Fibroblast of peridontal ligament (primary cell): ENCODE data around the gene RASGEF1C.

ENCODE experiments used
- DNase-seq: peaks from one replicate; pipeline ENCODE4 v3.0.0-alpha.2; 2010; ENCODE audit errors: extremely low read depth

RASGEF1C gene

DNA sequence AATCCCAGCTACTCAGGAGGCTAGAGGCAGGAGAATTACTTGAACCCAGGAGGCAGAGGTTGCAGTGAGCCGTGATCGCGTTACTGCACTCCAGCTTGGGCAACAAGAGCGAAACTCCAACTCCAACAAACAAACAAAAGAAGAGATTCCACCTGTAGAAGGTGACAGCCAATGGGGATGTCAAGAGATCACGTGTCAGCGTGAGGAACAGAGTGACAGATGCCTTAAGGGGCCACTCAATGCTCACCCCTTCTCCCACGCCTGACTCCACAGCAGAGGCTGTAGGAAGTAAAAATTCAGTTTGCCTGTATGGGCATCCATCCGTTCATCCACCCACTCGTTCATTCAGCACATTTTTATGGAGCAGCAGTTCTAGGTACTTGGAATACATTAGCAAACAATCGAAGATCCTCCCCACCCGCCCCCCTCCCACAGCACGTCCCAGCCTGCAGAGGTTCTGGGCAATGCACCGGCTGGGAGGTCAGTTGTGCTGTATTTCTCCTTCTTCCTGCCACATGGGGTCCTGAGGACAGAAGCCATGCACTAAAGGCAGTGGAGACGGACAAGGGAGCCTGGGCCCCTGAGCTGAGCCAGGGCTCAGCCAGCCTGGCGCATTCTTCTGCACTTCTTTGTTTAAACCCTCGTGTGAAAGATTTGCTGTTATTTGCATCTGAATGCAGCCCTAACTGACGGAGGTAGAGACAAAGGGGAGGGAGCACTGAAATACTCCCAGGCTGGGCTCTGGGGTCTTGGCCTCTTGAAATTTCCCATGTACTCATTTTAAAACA, 126.2 kb downstream of the RASGEF1C start:
- no peak for DNase-seq

- DNase-seq: no peak
Observed at GRCh38 chr5:180081481-180081880, 127.5 kb downstream of the RASGEF1C start.

- DNase-seq: no peak
Observed at GRCh38 chr5:180080486-180081280, 128.3 kb downstream of the RASGEF1C start.

GRCh38 chr5:180079702-180080466, 129.1 kb downstream of the RASGEF1C start:
- DNase-seq: no peak

- no peak for DNase-seq
Observed at GRCh38 chr5:180078348-180078747, 130.7 kb downstream of the RASGEF1C start.

DNA sequence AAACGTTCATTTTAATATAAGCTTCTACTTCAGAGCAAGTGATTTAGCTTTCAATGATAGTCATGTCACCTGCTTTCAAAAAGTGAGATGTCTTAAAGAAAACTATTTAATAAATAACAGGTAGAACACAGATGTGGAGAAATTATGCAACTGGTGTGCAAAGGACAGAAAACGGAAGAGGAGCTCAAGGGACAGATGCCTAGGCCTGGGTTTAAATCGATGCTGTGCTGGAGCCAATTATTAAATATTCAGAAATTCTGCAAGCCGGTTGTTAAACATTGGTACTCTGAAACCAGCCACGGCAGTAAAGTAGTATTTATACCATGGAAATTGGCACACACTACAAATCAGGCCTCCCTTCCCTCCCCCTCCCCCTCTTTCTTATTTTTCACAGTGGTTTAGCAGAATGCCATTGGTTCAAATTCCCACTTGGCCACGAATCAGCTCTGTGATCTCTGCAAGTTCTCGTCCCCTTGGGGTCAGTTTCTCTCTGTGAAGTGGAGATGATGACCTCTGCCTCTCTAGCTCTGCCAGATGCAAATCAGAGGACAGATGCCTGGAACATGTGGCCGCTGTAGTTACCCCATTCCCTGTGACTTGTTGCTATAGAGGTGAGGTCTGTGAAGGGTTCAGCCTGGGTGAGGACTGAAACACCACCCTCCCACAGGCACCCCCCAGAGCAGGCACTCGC, 131.3 kb downstream of the RASGEF1C start:
- DNase-seq: no peak

GRCh38 chr5:180075703-180076102, 133.3 kb downstream of the RASGEF1C start:
- DNase-seq: no peak

DNA sequence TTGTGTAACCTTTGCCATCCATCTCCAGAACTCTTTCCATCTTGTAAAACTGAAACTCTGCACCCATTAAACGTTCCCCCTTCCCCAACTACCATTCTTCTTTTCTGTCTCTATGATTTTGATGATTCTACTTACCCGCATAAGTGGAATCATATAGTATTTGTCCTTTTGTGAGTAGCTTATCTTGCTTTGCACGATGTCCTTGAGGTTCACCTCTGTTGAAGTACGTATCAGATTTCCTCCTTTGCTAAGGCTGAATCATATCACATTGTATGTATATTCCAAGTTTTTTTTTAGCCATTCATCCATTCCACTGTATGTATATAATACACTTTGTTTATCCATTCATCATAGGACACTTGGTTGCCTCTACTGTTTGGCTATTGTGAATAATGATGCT, 134.5 kb downstream of the RASGEF1C start:
- DNase-seq: no peak

GRCh38 chr5:180072556-180072955, 136.5 kb downstream of the RASGEF1C start:
- DNase-seq: no peak

DNA sequence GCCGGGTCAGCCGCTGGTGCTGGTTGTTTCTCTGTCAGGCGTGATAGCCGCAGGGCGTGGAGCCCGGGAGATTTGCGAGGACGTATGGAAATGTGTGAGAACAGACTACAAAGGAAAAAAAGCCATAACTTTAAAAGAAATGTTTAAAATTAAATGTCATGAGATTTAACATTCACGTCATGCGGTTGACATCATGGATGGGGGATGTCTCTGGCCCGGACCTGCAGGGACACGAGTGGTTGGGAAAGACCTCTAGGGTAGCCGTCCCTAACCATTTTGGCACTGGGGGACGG, 136.8 kb downstream of the RASGEF1C start:
- DNase-seq: no peak

- DNase-seq: peak; percentile 87
Observed at GRCh38 chr5:180071531-180072255, 137.3 kb downstream of the RASGEF1C start, which contains the start of gene RNF130. Gene RNF130 (minus strand): TSS chr5:180071759. CDS start chr5:180071702, 57 bp downstream.

DNA sequence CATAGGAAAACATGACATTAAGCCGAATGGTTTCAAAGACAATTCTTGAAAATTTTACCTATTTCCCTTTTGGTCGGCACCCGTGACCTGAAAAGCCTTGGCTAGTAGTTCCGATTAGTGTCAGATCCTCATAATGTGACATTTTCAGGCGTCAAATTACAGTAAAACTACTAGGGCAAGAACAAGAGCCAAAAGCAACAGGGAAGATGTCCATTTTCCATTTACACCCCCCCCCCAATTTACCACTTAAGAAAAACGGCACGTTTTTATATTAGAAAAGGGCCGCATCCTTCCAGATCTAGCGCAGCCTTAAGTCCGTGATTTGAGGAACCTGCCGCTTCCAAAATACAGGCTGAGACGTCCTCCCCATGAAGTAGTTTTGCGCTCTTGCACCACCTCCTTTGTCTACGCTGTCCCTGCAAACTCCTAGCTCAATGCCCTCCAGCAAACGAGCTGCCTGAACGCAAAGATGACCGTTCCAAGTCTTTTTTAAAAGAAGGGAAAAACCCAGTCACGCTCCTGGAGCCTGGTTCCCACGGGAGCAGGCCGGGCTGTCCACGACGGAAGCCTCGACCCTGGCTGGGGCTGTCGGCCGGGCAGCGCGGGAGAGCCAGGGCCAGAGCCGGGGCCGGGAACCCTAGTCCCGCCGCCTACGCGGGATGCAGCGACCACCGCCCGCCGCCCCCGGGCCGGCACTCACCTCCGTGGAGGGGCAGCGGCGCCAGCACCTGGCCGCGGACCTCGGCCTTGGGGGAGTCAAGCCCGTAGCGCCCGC, 138.1 kb downstream of the RASGEF1C start:
- peak; percentile 60 for DNase-seq

DNA sequence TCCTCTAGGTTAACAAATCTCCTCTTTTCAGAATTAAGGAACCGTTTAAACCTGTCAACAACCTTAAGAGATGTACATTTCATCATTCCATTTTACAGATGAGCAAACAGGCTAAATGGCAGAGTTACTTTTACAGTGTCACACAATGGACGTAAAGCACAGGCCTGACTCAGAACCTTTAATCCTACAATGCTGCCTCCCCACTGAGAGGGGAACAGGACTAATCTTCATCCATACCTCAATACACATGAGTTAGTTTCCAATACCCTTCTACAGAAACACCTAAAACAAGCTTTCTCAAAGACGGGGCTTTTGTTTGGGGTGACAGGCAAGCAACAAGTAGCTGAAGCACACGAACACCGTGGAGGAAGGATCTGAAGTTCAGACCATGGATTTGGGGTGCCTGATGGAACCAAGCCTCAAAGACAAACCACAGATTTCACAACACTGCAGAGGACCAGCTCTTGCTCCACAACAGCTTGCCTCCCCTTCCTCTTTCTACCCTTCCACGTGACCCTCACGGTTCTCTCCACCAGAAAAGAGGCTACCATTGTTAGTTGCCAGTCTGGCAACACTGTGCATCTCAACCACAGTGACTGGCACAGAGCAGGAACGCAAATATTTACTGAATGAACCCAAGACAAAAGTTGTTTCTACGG, 139.3 kb downstream of the RASGEF1C start:
- peak; percentile 17 for DNase-seq

DNA sequence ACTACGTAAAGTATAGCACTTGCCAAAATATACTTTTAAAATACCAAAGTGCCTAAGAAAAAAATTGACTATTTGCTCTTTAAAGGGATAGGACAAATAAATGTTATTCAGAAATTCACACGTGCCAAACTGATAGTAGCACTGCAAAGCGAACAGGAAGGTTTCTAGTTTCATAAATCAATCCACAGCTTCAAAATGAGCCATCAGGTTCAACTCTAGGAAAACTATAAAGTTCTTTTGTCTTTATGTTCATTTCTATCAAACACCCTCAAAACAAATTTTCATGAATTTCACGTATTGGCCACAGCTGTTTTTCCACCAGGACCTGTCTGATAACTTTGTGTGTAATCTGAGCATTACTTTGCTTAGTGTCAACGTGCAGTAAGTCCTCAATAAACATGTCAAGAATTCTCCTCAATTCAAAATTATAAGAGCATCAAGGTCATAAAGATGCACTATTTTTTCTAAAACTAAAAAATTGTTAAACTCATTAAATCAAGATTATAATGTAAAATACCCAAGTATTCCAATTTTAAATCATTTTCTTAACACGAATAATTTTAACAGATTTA, 140.4 kb downstream of the RASGEF1C start:
- DNase-seq: no peak

GRCh38 chr5:180067986-180068385, 141.0 kb downstream of the RASGEF1C start:
- no peak for DNase-seq

- no peak for DNase-seq
Observed at GRCh38 chr5:180060192-180060591, 148.8 kb downstream of the RASGEF1C start.

GRCh38 chr5:180059326-180059725, 149.7 kb downstream of the RASGEF1C start:
- DNase-seq: no peak

GRCh38 chr5:180056153-180056552, 152.9 kb downstream of the RASGEF1C start:
- DNase-seq: no peak

GRCh38 chr5:180054226-180054625, 154.8 kb downstream of the RASGEF1C start:
- no peak for DNase-seq
